Common myeloid progenitor, CD34-positive (primary cell): ENCODE results near the gene KIAA1217.

Experiments
- CTCF ChIA-PET: fragments of 350-600 bp; sonication (Branson Sonifier 250); formaldehyde crosslinking; loops from one replicate; lab custom pipeline; 2021; ENCODE audit warnings: antibody characterized with exemption; lab: Charles Lee
- POLR2A ChIA-PET: fragments of 350-600 bp; sonication (Branson Sonifier 250); formaldehyde crosslinking; loops from one replicate; lab custom pipeline; 2021; ENCODE audit warnings: antibody characterized with exemption; lab: Charles Lee
- DNase-seq, 3 donors: peaks; one replicate each; pipeline versions ENCODE4 v3.0.0 to v3.0.0-alpha.2; 2013
- H3K27ac ChIP-seq, 2 experiments: 1 replicate in 1 of 2; 2 replicates in 1 of 2; pipeline ENCODE4 v1.7.0; 2013; ENCODE audit warnings: inconsistent platforms in 2 of 2, low read length in 2 of 2, mild to moderate bottlenecking in 2 of 2, low read depth in 1 of 2, moderate library complexity in 1 of 2; ENCODE audit not compliant: severe bottlenecking in 2 of 2, insufficient read depth in 1 of 2, poor library complexity in 1 of 2
- H3K27me3 ChIP-seq, 5 experiments: replicated peaks in 2 of 5; 1 replicate in 3 of 5; 2 replicates in 2 of 5; pipeline versions ENCODE4 v1.6.1 to v1.7.0; 2013; ENCODE audit warnings: low read length in 4 of 5, mild to moderate bottlenecking in 2 of 5, moderate library complexity in 2 of 5, inconsistent platforms in 1 of 5; ENCODE audit not compliant: insufficient read depth in 5 of 5, control insufficient read depth in 4 of 5
- H3K36me3 ChIP-seq, 4 experiments: 1 replicate in 2 of 4; 2 replicates in 2 of 4; pipeline versions ENCODE4 v1.6.1 to v1.7.0; 2013; ENCODE audit warnings: low read length in 3 of 4, control low read depth in 1 of 4, mild to moderate bottlenecking in 1 of 4; ENCODE audit not compliant: control insufficient read depth in 4 of 4, insufficient read depth in 4 of 4
- H3K4me1 ChIP-seq, 4 experiments: 1 replicate in 3 of 4; 2 replicates in 1 of 4; pipeline versions ENCODE4 v1.6.1 to v1.7.1; 2013; ENCODE audit warnings: low read length in 3 of 4, mild to moderate bottlenecking in 3 of 4, control low read depth in 1 of 4, inconsistent platforms in 1 of 4, moderate library complexity in 1 of 4; ENCODE audit not compliant: control insufficient read depth in 4 of 4, insufficient read depth in 4 of 4; ENCODE audit errors: control extremely low read depth in 1 of 4
- H3K4me3 ChIP-seq, 7 experiments: 1 replicate in 4 of 7; 2 replicates in 3 of 7; pipeline versions ENCODE4 v1.5.1 to v1.7.0; 2013; ENCODE audit warnings: mild to moderate bottlenecking in 7 of 7, low read length in 6 of 7, moderate library complexity in 6 of 7, inconsistent platforms in 2 of 7, low read depth in 2 of 7, control low read depth in 1 of 7; ENCODE audit not compliant: insufficient read depth in 4 of 7, control insufficient read depth in 1 of 7; ENCODE audit errors: extremely low read depth in 1 of 7
- H3K9me3 ChIP-seq, 5 experiments: 1 replicate in 4 of 5; 2 replicates in 1 of 5; pipeline versions ENCODE4 v1.6.1 to v1.7.1; 2013; ENCODE audit warnings: low read length in 4 of 5, mild to moderate bottlenecking in 2 of 5, inconsistent platforms in 1 of 5, low read depth in 1 of 5, moderate library complexity in 1 of 5; ENCODE audit not compliant: control insufficient read depth in 4 of 5, insufficient read depth in 2 of 5; ENCODE audit errors: control extremely low read depth in 1 of 5
- WGBS: methylation state at CpG from one replicate; pipeline ENCODE4 v1.1.5; 2013; ENCODE audit not compliant: insufficient coverage; 5-methylcytosine and 5-hydroxymethylcytosine counted together

Gene KIAA1217

GRCh38 chr10:24452030-24452429, 243.1 kb downstream of the KIAA1217 start:
- H3K36me3 ChIP-seq = no peaks in the 10 kb centered on the region
- no peak overlapping the region for H3K27ac ChIP-seq
- DNase-seq = no peak
- H3K4me1 ChIP-seq = no peaks in the 10 kb centered on the region
- H3K4me3 ChIP-seq = no peak overlapping the region
- H3K27me3 ChIP-seq = peaks cover 0 to 7% (median 2%) of the 10 kb centered on the region in 5 experiments
- 93% methylated on average over 5 of the region's 8 CpGs for whole genome bisulfite sequencing
- no peaks in the 10 kb centered on the region for H3K9me3 ChIP-seq
- ChIA-PET CTCF (no interaction called here), POLR2A (no interaction called here)

- Histone ChIP-seq H3K4me1 (no peaks in the 10 kb centered on the region), H3K4me3 (no peak overlapping the region), H3K36me3 (no peaks in the 10 kb centered on the region), H3K27me3 (peaks cover 0 to 7% (median 2%) of the 10 kb centered on the region in 5 experiments), H3K9me3 (no peaks in the 10 kb centered on the region), H3K27ac (no peak overlapping the region)
- CTCF ChIA-PET = no interaction called here
- no peak for DNase-seq
- POLR2A ChIA-PET = no interaction called here
These were observed 244.5 kb downstream of the KIAA1217 start for GRCh38 chr10:24453404-24453830.

GRCh38 chr10:24453973-24454372, 245.0 kb downstream of the KIAA1217 start:
- H3K9me3 ChIP-seq = no peaks in the 10 kb centered on the region
- CTCF ChIA-PET = no interaction called here
- no peaks in the 10 kb centered on the region for H3K4me1 ChIP-seq
- peaks cover 0 to 7% (median 2%) of the 10 kb centered on the region in 5 experiments for H3K27me3 ChIP-seq
- no peaks in the 10 kb centered on the region for H3K36me3 ChIP-seq
- WGBS = 100% methylated on average over 1 of the region's 4 CpGs
- POLR2A ChIA-PET = no interaction called here
- DNase-seq = no peak
- no peak overlapping the region for H3K27ac ChIP-seq
- H3K4me3 ChIP-seq = no peak overlapping the region

- H3K36me3 ChIP-seq = no peaks in the 10 kb centered on the region
- no peak overlapping the region for H3K4me3 ChIP-seq
- POLR2A ChIA-PET = no interaction called here
- no peaks in the 10 kb centered on the region for H3K4me1 ChIP-seq
- peaks cover 0 to 7% (median 2%) of the 10 kb centered on the region in 5 experiments for H3K27me3 ChIP-seq
- no peak overlapping the region for H3K27ac ChIP-seq
- CTCF ChIA-PET = no interaction called here
- DNase-seq = no peak
- no peaks in the 10 kb centered on the region for H3K9me3 ChIP-seq
- 100% methylated on average over 1 of the region's 4 CpGs for WGBS
These were observed 246.5 kb downstream of the KIAA1217 start for GRCh38 chr10:24455447-24455846.

GRCh38 chr10:24456322-24456721, 247.4 kb downstream of the KIAA1217 start:
- no peaks in the 10 kb centered on the region for H3K36me3 ChIP-seq
- ChIA-PET POLR2A (no interaction called here), CTCF (no interaction called here)
- no peaks in the 10 kb centered on the region for H3K4me1 ChIP-seq
- no peak overlapping the region for H3K4me3 ChIP-seq
- no peak for DNase-seq
- WGBS = 100% methylated on average over 3 of the region's 4 CpGs
- no peaks in the 10 kb centered on the region for H3K9me3 ChIP-seq
- H3K27me3 ChIP-seq = peaks cover 0 to 3% (median 2%) of the 10 kb centered on the region in 5 experiments
- no peak overlapping the region for H3K27ac ChIP-seq

GRCh38 chr10:24457661-24458318, 248.9 kb downstream of the KIAA1217 start:
- Histone ChIP-seq H3K27ac (no peak overlapping the region), H3K27me3 (peaks cover 0 to 2% (median 0%) of the 10 kb centered on the region in 5 experiments), H3K9me3 (no peaks in the 10 kb centered on the region), H3K4me1 (no peaks in the 10 kb centered on the region), H3K36me3 (no peaks in the 10 kb centered on the region), H3K4me3 (no peak overlapping the region)
- ChIA-PET POLR2A (no interaction called here), CTCF (no interaction called here)
- 56% methylated on average over 6 of the region's 7 CpGs for WGBS
- no peak for DNase-seq

- ChIA-PET POLR2A (interaction anchor here (0.6 kb wide), 1 partner anchor 143 kb away, joined by 3 read pairs; no protein-coding TSS in a partner anchor), CTCF (no interaction called here)
- WGBS = 100% methylated on average over 3 of the region's 3 CpGs
- H3K27me3 ChIP-seq = peaks cover 0 to 2% (median 0%) of the 10 kb centered on the region in 5 experiments
- no peaks in the 10 kb centered on the region for H3K36me3 ChIP-seq
- H3K4me3 ChIP-seq = no peak overlapping the region
- H3K9me3 ChIP-seq = no peaks in the 10 kb centered on the region
- no peak for DNase-seq
- no peak overlapping the region for H3K27ac ChIP-seq
- H3K4me1 ChIP-seq = no peaks in the 10 kb centered on the region
These were observed 250.9 kb downstream of the KIAA1217 start for GRCh38 chr10:24459836-24460235.
